Upper lobe of left lung (tissue), 6 donors: ENCODE measurements around the gene VAV2. TPM values are rescaled to one million over a fixed set of nuclear protein-coding genes. Genes with fewer than 3 reads are reported as not detected.

Experiments
- ATAC-seq, 2 donors: fragments of 200-7000 bp; cut with Tn5 transposase; one replicate each; pipeline ENCODE4 v1.9.1; 2022; ENCODE audit warnings: mild to moderate bottlenecking in 2 of 2, moderate library complexity in 2 of 2; ENCODE audit not compliant: low FRiP score in 2 of 2
- DNase-seq, 2 donors: peaks; one replicate each; pipeline ENCODE4 v3.0.0-alpha.2; 2019 to 2020
- H3K27ac ChIP-seq, 4 donors: fragments of 200-600 bp; sonication (generic); one replicate each; pipeline ENCODE4 v1.5.1; 2016 to 2019
- H3K27me3 ChIP-seq, 4 donors: fragments of 200-600 bp; sonication (generic); one replicate each; pipeline ENCODE4 v1.5.1; 2017 to 2019
- H3K36me3 ChIP-seq, 4 donors: fragments of 200-600 bp; sonication (generic); one replicate each; pipeline ENCODE4 v1.5.1; 2016 to 2019
- H3K4me1 ChIP-seq, 4 donors: fragments of 200-600 bp; sonication (generic); one replicate each; pipeline ENCODE4 v1.5.1; 2018 to 2019
- H3K4me3 ChIP-seq, 4 donors: fragments of 200-600 bp; sonication (generic); one replicate each; pipeline ENCODE4 v1.5.1; 2017 to 2019; ENCODE audit warnings: mild to moderate bottlenecking in 2 of 4, moderate library complexity in 1 of 4
- H3K9me3 ChIP-seq, 4 donors: fragments of 200-600 bp; sonication (generic); one replicate each; pipeline ENCODE4 v1.5.1; 2018 to 2019
- EP300 ChIP-seq, 4 donors: sonication (generic); formaldehyde crosslinking; IDR thresholded peaks; one replicate each; pipeline ENCODE4 v1.5.1; 2017; ENCODE audit warnings: antibody characterized with exemption in 4 of 4, control low read depth in 2 of 4
- POLR2A ChIP-seq, 4 donors: fragments of 450-650 bp; IDR thresholded peaks; one replicate each; pipeline ENCODE4 v1.5.1; 2016 to 2017; ENCODE audit warnings: antibody characterized with exemption in 4 of 4, mild to moderate bottlenecking in 2 of 4
- POLR2AphosphoS5 ChIP-seq, 2 donors: sonication (generic); formaldehyde crosslinking; IDR thresholded peaks; one replicate each; pipeline ENCODE4 v1.5.1; 2017; ENCODE audit warnings: antibody characterized with exemption in 2 of 2
- WGBS, 2 donors: methylation state at CpG; one replicate each; pipeline ENCODE4 v1.1.5; 2017 to 2018; 5-methylcytosine and 5-hydroxymethylcytosine counted together
- total RNA-seq, 6 donors: library from RNA; depleted of rRNA in 4 of 6; stranded (reverse); fragments of >200 nt in 4 of 6; gene quantifications; one replicate each; pipeline versions ENCODE4 v1.1.0 to v1.2.1, GENCODE V29; 2016 to 2021
- TF ChIP-seq, protein P1 (sequence below), 6 experiments: fragments of 450-650 bp in 4 of 6; fragments of 200-600 bp in 2 of 6; sonication (generic) in 2 of 6; IDR thresholded peaks; one replicate each; pipeline ENCODE4 v1.5.1; 2016 to 2019; ENCODE audit warnings: antibody characterized with exemption in 6 of 6
- donor health status: DM: no; HTN: no; CAD: no; lungs with moderate emphysema.
- donor health status: DM: no; HTN: yes; CAD: no; lungs with severe emphysema.

VAV2 gene
- total RNA-seq, 6 donors from 2014 or later: 12.0 to 38.8 (median 22.0) TPM

DNA sequence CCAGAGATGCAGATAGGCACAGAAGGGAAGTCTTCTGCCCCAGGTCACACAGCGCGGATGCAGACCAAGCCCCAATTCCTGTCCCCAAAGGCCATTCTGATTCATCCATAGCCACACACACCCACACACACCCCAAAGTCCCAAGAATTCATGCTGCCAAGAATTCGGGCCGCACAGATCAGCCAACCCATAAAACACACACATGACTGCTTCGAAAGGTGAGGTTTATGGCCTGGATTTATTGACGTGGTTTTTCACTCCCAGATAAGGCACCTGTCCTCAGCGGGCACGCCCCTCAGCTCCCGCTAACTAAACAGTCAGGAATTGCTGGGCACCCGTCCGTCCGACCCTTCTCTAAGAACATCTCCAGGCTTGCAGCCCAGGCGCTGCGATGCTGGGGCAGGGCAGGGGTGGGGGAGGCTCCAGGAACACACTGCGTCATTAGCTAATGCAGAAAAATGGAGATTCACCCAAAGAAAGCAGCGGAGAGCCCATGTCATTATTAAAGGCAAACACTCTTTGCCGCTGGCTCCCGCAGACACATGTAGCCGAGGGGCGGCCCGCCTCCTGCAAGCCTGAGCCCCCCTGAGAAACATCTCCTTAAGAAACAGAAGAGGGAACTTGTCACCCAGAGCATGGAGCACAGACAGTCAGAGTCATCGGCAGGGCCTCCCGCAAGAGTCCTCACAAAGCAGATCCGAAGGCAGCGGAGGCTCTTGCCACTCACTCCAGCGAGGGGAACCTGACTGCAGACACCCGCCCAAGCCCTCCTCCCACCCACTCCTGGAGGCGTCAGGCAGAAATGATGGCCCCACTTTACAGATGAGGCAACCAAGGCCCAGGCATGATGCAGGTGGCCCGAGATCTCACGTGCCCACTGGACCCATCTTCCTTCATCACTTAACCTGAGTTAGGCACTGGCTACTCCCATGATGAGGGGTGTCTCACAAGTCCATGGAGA, 19.9 kb downstream of the VAV2 start:
- Histone ChIP-seq H3K27me3 (no peaks in the 10 kb centered on the region), H3K36me3 (no peaks in the 10 kb centered on the region), H3K4me3 (no peak overlapping the region), H3K9me3 (no peaks in the 10 kb centered on the region), H3K27ac (no peak overlapping the region), H3K4me1 (peaks cover 0 to 25% (median 20%) of the 10 kb centered on the region in 4 donors)
- WGBS, 2 donors: 92 to 93% methylated on average over 26 to 30 of the region's 30 CpGs
- peak in 1 of 2 donors; percentile 20 for ATAC-seq
- TF ChIP-seq, protein P1, sequence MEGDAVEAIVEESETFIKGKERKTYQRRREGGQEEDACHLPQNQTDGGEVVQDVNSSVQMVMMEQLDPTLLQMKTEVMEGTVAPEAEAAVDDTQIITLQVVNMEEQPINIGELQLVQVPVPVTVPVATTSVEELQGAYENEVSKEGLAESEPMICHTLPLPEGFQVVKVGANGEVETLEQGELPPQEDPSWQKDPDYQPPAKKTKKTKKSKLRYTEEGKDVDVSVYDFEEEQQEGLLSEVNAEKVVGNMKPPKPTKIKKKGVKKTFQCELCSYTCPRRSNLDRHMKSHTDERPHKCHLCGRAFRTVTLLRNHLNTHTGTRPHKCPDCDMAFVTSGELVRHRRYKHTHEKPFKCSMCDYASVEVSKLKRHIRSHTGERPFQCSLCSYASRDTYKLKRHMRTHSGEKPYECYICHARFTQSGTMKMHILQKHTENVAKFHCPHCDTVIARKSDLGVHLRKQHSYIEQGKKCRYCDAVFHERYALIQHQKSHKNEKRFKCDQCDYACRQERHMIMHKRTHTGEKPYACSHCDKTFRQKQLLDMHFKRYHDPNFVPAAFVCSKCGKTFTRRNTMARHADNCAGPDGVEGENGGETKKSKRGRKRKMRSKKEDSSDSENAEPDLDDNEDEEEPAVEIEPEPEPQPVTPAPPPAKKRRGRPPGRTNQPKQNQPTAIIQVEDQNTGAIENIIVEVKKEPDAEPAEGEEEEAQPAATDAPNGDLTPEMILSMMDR (IDR thresholded peaks at IDR 0.05): no peak
- TF ChIP-seq EP300 (IDR thresholded peaks at IDR 0.05) (no peak), POLR2A (IDR thresholded peaks at IDR 0.05) (no peak), POLR2AphosphoS5 (IDR thresholded peaks at IDR 0.05) (no peak)
- peak in 1 of 2 donors; percentile 62 for DNase-seq

DNA sequence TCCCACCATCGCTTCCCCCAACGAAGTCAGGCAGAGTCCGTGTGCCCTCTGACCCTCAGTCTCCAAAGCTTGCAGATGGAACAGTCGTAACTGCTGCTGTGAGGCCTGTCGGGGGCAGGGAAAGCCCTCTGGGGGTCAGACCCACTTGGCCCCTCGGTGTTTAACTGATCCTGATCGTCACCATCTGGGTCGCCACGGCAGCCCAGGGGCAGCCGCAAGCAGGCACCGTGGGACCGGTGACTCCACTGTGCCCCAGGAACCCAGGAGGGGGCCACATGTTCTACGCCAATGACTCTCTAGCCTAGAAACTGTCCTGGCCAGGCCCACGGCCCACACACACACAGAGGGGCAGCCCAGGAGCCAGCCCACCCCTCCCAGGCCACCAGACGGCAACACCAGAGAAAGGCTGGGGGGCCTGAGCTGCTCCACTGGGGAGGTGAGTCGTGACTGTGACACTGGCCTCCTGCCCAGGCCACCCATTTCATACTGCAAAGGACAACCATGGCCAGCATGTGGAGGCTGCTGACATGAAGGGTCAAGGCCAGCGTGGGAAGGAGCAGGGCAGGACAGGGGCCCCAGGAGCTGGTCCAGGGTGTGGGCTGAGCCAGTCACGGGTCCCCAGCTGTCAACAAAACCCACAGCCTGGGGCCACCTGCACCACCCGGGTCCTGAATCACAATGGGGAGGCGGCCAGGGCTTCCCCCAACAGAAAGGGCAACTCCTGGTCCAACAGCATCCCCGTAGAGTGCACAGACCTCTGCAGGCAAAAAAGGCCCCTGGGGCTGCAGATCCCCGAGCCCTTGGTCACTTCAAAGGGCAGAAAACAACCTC, 20.8 kb downstream of the VAV2 start:
- 83 to 90% methylated on average over 13 to 22 of the region's 22 CpGs for WGBS, 2 donors
- no peaks in the 10 kb centered on the region for H3K9me3 ChIP-seq
- peaks cover 0 to 25% (median 18%) of the 10 kb centered on the region in 4 donors for H3K4me1 ChIP-seq
- H3K36me3 ChIP-seq: no peaks in the 10 kb centered on the region
- DNase-seq (peak in 1 of 2 donors; percentile 55), ATAC-seq (no peak)
- no peaks in the 10 kb centered on the region for H3K27me3 ChIP-seq
- H3K27ac ChIP-seq: peak overlapping the region in 1 of 4 donors; percentile 10
- no peak for TF ChIP-seq POLR2AphosphoS5 (IDR thresholded peaks at IDR 0.05)
- TF ChIP-seq, protein P1 (IDR thresholded peaks at IDR 0.05): no peak
- TF ChIP-seq POLR2A (IDR thresholded peaks at IDR 0.05): no peak
- no peak for TF ChIP-seq EP300 (IDR thresholded peaks at IDR 0.05)
- H3K4me3 ChIP-seq: no peak overlapping the region

GRCh38 chr9:133970581-133971058, 21.5 kb downstream of the VAV2 start:
- DNase-seq: no peak
- TF ChIP-seq EP300 (IDR thresholded peaks at IDR 0.05): no peak
- WGBS, 2 donors: 76 to 91% methylated on average over 6 of the region's 6 CpGs

DNA sequence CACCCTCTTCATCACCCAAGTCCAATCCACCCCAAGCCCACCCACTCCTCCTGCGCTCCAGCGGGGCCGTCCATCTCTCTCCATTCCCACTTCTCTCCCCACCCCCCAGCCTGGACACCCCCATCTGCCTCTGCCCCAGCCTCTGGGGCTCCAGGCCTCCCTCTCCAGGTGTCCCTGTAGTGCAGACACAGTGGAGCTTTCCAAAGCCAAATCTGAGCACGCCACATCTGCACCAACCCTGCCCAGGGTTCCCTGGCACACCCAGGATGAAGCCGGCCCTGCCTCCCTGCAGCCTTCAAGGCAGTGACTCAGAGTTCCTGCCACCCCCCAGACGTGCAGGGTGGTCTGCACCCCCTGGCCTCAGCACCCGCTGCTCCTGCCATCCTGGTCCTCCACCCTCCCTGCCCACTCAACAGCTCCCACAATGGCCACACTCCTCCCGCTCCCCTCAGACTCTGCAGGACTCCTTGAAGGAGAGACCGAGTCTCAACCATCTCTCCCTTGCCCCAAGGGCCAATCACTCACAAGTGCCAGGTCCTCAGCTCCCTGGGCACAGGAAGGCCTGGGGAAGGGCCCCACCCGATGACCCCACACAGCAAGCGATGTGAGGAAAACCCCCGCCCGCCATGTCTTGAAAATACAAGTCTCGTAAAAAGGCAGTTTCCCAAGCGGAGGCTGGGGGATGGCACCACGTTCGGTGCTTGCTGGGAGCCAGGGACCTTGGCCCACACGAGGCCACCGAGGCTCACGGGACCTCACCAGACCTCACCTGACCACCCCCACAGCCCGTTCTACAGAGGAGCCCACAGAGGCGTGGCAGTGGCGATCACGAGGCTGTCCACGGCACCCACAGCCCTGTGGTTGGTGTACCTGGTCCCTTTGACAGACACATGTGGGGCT, 22.2 kb downstream of the VAV2 start:
- ATAC-seq: no peak
- peaks cover 0 to 25% (median 18%) of the 10 kb centered on the region in 4 donors for H3K4me1 ChIP-seq
- TF ChIP-seq, protein P1 (IDR thresholded peaks at IDR 0.05): no peak
- TF ChIP-seq EP300 (IDR thresholded peaks at IDR 0.05): no peak
- no peak for TF ChIP-seq POLR2AphosphoS5 (IDR thresholded peaks at IDR 0.05)
- TF ChIP-seq POLR2A (IDR thresholded peaks at IDR 0.05): no peak
- DNase-seq: peak in 1 of 2 donors; percentile 65
- no peaks in the 10 kb centered on the region for H3K36me3 ChIP-seq
- no peak overlapping the region for H3K27ac ChIP-seq
- no peak overlapping the region for H3K4me3 ChIP-seq
- peaks cover 0 to 1% (median under 1%) of the 10 kb centered on the region in 4 donors for H3K9me3 ChIP-seq
- H3K27me3 ChIP-seq: no peaks in the 10 kb centered on the region
- 87 to 88% methylated on average over 13 to 25 of the region's 25 CpGs for WGBS, 2 donors

More at GRCh38 chr9:133970581-133971058, 21.5 kb downstream of the VAV2 start:
- Histone ChIP-seq H3K27ac (no peak overlapping the region), H3K4me3 (no peak overlapping the region), H3K9me3 (no peaks in the 10 kb centered on the region), H3K4me1 (peaks cover 0 to 25% (median 18%) of the 10 kb centered on the region in 4 donors), H3K27me3 (no peaks in the 10 kb centered on the region), H3K36me3 (no peaks in the 10 kb centered on the region)
- no peak for ATAC-seq
